GM21423 (cell line): ENCODE results near the gene PRRX2.
"Not testable (repeated sequence)": the region's sequence is repeated elsewhere in the genome, so short reads cannot be mapped to it uniquely, and the experiment has no call there.

ENCODE experiments used
- ATAC-seq: cut with Tn5 transposase; IDR thresholded peaks from one replicate; pipeline ENCODE4 v1.9.1; 2021; ENCODE audit warnings: mild to moderate bottlenecking, moderate library complexity; ENCODE audit not compliant: unreplicated experiment

PRRX2 gene

DNA sequence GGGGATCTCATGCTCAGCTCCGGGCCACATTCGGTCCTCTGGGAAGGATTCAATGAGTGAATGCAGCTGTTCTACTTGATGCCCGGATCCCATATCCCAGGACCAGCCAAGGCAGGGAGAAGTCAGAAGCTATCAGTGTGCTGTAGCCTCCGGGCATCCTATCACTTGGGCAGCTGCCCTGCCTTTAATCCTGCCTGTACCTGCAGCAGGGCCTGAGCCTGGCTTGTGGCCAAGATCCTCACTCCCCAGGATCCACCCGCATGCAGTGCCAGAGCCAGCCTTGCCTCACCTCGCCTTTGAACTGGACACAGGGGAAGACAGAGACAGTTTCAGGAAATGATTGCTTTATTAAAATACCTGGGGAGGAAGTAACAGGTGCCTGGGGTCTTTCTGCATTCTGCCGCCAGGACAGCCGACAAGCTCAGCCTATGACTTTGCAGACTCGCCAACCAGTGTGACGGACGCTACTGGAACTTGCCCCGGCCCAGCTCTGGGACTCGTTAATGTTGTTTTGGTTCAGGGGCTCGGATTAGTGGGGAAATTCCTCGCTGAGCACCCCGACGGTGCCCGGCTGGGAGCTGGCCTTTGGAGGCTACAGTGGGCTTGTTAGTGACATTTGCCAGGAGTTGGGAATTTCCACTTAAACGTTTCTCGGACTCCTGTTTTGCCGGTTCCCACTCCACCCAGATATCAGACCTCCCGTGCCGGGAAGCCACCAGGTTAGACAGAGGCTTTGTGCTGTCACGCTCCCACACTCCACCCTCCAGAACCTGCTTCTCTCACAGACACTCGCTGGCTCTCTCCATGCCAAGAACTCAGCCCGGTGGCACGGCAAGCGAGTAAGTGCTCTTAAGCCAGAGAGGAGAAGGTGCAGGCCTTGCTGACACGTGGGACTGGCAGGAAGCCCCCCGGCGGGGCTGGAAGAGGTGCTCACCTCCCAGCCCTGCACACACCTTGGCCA lies 86.7 kb downstream of the PRRX2 start:
- no peak for ATAC-seq

DNA sequence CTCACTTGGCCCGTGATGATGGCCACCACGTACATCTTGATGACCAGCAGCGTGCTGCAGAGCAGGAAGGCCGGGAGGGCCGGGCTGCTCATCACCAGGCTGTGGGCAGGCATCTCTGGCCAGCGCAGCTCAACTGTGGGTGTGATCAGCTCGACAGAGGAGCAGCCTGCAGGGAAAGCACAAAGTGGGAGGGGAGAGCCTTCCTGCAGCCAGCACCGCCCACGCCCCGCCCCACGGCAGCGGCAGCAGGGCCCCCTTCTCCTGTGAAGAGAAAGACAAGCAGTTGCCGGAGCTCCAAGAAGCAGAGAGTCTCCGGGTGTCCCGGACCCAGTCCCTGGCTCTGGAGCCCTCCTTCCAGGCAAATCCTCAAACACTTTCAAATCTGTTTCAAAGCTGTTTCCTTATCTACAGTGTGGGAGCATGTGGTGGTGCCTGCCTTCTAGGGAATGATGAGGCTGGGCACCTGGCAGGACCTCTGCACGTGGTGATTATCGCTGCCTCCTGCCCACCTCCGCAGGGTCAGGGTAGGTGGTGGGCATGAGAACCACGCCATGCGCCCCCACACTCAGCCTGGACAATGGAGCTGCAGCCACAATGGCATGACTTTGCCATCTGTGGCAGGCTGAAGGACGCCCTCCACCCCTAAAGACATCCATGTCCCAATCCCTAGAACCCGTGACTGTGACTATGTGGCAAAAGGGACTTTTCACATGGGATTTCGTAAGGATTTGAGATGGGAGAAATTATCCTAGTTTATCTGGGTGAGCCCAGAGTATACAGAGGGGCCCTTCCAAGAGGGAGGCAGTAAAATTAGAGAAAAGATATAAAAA lies 87.7 kb downstream of the PRRX2 start, which contains the start of gene PTGES:
Gene PTGES (minus strand): TSS at position 143 of the 830 bp plus-strand sequence. CDS start 30 bp downstream, at position 113.
- ATAC-seq, result no peak

DNA sequence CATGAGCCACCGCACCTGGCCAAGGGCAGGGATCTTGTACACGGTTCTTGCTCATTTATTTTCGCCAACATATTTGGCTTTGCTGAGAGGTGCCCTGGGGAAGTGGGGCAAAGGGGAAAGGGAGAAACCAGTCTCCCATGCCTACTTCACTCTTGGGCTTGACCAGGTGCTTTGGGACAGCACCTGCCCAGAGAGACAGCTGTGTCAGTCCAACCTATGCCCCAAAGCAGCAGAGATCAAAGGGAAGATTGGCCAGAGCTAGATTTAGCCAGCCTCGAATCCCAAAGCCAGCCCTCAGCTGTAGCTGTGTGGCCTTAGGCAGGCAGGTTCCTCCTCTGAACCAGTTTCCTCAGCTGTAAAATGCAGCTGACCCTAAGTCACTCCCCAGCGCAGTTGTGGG lies 89.7 kb downstream of the PRRX2 start:
- ATAC-seq, result no peak

DNA sequence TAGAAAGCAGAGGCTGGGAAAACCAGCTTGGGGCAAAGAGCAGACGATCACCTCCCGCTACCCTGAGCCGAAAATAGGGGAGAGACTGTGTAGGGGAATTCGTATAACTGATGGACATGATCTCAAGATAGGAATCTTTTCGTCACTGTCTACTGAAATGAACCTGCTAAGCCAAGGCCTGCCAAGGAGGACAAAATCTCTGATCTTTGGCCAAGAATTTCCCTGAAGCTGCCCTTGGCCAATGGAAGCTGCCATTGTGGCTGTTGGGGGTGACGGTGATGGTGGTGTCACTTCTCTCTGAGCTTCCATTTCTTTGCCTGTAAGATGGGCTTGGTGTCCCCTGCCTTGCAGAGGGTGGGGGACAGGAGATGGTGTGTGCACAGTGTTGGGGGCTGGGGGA lies 90.7 kb downstream of the PRRX2 start:
- ATAC-seq, result no peak

DNA sequence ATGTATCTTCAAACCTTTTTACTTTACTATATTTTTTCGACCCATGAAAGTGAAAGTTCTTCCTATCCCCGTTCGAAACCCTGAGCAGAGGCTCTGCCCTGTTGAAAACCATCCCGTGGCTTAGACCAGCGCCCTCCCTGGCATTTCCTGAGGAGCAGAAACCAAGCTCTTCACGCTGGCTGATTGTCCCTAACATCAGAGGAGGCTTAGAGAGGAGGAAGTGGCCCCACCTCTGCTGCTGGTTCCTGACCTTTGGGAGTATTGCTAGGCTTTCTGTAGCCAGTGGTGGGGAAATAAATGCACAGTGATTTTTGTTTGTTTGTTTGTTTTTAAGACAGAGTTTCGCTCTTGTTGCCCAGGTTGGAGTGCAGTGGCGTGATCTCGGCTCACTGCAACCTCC lies 91.6 kb downstream of the PRRX2 start:
- ATAC-seq, result no peak

DNA sequence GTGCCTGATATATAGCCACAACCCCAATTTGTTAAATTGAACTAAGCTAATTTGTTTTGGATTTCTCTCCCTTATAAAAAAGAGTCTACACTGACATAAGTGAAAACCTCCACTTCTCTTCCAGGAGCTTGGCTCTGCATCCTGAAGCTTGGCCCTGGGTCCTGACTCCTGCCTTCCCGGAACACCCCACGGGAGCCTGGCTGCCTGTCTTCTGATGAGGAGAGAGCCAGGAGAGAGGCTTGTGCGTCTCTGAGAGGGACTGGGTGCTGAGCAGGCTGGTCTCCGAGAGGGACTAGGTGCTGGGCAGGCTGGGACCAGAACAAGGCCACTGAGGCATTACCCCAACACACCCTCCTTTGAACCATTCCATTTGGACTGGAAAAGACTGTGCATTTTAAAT lies 93.9 kb downstream of the PRRX2 start:
- ATAC-seq, result no peak

DNA sequence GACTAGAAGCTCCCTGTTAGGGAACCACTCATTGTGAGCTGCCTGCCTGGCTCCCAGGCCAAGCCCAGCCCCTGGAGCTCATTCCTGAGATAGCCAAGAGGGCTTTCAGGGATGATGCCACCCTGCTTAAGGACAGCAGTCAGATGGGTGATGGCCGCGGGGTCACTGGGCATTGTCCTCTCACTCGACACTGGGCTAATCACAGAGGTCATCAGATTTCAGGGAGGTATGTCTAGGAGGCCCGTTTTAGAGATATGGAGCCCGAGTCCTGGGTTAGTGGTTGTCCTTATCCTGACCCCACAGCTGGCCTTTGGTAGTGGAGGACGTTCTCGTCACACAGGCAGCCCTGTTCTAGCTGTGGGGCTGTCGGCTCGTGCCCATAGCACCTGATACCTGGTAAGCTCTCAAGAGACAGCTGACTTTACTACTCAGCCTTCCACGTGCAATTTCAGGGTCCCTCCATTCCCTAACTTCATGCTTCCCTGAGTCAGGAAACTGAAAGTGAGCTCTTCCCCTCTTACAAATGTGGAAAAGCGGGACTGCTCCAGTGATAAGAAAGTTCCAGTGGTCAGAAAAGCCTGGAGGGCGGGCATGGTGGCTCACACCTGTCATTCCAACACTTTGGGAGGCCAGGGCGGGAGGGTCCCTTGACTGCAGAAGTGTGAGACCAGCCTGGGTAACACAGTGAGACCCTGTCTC lies 94.5 kb downstream of the PRRX2 start:
- no peak for ATAC-seq

DNA sequence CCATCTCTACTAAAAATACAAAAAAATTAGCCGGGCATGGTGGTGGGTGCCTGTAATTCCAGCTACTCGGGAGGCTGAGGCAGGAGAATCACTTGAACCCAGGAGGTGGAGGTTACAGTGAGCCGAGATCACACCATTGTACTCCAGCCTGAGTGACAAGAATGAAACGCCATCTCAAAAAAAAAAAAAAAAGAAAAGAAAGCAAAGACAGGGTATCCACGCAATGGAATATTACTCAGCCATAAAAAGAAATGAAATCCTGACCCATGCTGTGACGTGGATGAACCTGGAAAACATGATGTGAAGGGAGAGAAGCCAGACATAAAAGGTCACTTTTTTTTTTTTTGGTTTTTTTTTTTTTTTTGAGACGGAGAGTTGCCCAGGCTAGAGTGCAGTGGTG lies 95.3 kb downstream of the PRRX2 start:
- not testable (repeated sequence) for ATAC-seq

DNA sequence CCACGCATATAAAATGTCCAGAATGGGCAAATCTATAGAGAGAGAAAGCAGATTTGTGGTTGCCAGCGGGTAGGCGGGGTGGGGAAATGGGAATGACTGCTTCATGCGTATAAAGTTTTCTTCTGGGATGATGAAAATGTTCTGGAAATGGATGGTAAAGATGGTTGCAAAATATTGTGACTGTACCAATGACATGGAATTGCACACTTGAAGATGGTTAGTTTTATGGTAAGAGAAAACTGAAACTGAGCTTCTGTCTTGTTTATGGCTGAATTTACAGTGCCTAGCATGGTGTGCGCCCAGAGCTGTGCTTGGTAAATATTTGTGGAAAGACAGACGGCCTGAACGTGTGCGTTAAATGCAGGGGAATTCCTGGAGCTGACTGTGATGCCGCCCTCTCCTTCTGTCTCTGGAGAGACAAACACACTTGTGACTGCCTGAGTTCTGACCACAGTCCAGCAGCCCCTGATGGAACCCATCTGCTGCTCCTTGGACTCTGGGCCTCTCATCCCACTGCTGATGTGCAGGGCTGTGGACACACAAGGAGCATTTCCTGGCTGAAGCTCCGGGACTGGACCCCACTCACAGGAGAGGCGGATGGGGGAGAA lies 96.0 kb downstream of the PRRX2 start:
- no peak for ATAC-seq

DNA sequence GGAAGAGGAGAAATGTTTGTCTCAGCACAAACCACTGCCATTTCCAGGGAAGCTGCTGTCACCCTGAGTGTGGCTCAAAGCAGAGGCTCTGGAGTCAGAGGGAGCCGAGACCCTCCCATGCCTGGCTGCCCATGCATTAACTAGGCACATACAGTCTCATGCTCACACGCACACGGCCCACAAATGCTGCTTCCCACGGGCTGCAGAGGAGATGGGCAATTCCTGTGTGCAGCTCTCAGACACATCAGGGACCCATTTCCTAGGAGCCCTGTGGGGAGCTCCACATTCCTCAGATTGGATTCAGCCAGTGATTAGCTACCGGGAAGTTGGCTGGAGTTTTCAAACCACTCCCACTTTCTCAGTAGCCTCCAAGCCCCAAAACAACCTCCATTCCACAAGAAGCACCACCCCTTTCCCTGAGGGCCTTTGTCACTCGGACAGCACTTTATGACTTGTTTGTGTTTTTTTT lies 96.5 kb downstream of the PRRX2 start:
- no peak for ATAC-seq

DNA sequence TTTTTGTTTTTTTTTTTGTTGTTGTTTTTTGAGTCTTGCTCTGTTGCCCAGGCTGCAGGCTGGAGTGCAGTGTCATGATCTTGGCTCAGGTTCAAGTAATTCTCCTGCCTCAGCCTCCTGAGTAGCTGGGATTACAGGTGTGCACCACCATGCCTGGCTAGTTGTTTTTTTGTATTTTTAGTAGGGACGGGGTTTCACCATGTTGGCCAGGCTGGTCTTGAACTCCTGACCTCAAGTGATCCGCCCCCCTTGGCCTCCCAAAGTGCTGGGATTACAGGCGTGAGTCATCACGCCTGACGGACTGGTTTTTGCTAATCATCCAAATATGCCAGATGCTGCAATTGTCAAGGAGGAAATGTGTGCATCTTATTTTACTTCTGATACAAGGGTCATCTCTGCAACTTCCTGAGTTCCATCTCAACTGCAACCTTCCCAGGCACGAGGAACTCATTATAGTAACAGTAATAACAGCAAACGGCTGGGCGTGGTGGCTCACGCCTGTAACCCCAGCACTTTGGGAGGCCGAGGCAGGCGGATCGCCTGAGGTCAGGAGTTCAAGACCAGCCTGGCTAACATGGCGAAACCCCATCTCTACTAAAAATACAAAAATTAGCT lies 97.0 kb downstream of the PRRX2 start:
- not testable (repeated sequence) for ATAC-seq

DNA sequence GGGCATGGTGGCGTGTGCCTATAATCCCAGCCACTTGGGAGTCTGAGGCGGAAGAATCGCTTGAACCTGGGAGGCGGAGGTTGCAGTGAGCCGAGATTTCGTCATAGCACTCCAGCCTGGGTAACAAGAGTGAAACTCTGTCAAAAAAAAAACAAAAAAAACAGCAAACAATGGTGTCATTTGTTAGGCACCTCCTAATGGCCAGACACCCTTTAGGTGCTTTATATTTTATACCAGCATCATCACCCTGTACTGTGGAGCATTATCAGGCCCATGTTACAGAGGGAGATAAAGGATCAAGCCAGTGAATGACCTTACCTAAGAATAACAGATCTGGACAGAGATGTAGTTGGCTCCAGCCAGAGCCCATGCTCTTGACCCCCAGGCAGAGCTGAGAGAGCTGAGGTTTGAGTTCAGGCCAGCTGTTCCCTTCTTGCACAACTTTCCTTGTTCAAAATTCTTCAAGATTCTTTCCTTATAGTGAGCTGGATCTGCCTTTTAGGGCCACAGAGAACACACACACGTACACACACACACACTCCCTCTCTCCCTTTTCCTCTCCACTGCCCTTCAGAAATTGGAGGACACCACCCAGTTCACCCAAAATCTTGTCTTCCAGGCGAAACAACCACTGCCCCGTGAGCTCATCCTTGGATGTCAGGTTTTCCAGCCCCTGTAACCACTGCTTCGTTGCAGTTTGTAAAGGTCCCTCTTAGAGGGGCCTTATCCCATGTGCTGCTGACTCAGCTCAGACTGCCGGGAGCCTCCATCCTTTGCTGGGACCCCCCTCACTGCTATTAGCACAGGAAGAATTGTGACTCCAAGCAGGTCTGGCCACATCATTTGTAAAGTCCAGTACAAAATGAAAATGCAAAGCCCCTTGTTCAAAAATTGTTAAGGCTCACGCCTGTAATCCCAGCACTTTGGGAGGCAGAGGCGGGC lies 97.8 kb downstream of the PRRX2 start:
- ATAC-seq, result no peak

DNA sequence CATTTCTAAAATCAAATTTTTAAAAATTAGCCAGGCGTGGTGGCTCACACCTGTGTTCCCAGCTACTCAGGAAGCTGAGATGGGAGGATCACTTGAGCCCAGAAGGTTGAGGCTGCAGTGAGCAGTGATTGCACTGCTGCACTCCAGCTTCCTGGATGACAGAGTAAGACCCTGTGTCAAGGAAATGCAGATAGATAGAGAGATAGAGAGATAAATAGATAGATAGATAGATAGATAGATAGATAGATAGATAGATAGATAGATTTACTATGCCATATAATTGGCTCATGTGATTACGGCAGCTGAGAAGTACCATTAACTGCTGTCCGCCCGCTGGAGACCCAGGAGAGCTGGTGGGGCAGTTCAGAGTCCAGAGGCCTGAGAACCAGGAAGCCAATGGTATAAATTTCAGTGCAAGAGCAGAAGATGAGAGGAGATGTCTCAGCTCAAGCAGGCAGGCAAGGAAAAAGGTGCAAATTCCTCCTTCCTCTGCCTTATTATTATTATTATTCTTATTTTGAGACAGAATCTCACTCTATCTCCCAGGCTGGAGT lies 100.4 kb downstream of the PRRX2 start:
- no peak for ATAC-seq

DNA sequence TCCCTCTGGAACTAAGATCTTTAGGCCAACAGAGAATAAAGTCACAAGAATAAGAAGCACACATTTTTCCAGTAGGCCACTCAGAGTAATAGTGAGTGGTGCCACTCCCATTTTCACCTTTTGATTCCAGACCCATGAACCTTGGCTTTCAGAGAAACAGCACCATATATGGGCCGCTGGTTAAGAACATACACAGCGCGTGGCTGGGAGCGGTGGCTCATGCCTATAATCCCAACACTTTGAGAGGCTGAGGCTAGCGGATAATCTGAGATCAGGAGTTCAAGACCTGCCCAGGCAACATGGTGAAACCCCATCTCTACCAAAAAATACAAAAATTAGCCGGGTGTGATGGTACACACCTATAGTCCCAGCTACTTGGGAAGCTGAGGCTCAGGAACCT lies 103.0 kb downstream of the PRRX2 start:
- ATAC-seq, result no peak

DNA sequence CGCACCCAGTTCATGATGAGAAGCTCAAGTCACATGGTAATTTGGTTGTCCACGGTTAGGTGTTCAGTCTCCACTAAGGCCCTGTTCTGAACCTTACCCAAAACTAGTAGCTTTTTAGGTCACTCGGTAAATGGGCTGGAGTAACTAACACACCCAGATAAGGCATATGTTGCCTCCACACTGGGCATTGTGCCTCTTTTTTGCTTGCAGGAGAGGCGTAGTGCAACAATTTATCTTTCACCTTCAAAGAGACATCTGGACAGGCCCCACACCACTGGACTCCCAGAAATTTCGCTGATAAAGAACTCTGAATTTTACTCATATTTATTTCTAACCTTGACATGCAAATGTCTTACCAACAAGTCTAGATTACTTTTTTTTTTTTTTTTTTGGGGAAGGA lies 104.2 kb downstream of the PRRX2 start:
- ATAC-seq, result no peak

DNA sequence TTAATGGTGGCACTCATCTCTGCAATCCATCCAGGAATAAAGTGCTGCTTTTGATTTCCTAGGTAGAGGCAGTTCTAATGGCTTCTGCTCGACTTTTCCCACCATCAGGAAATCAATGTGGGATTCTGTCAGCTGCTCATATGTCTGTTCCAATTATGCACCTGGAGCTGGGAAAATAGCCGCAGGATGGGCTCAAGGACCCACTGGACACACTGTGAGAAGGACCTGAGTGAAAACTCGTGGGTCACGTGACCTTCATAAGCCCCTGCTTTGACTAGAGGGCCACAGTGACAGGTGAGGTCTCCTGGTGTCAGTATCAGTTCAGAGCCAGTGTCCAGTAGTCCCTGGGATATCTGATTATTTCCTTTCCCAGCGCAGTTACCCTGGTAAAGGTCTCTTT lies 105.3 kb downstream of the PRRX2 start:
- no peak for ATAC-seq
